H9 (cell line): ENCODE results near the gene ACSL3. TPM values are rescaled to one million over a fixed set of nuclear protein-coding genes. Genes with fewer than 3 reads are reported as not detected.

ENCODE experiments used
- DNase-seq: peaks from one replicate; pipeline ENCODE4 v3.0.0-alpha.2; 2017
- H2AFZ ChIP-seq: one replicate; pipeline ENCODE4 v1.6.1; 2013; ENCODE audit warnings: mild to moderate bottlenecking, low read length, control low read depth, moderate library complexity
- H2AK5ac ChIP-seq: 2 replicates; pipeline ENCODE4 v1.6.1; 2013; ENCODE audit warnings: low read length, control low read depth, mixed read lengths; ENCODE audit not compliant: insufficient read length
- H2BK120ac ChIP-seq: one replicate; pipeline ENCODE4 v1.6.1; 2013; ENCODE audit warnings: low read depth, mild to moderate bottlenecking, low read length, control low read depth, inconsistent platforms; ENCODE audit not compliant: poor library complexity, severe bottlenecking
- H2BK12ac ChIP-seq: 2 replicates; pipeline ENCODE4 v1.6.1; 2013; ENCODE audit warnings: low read length, control low read depth, mixed read lengths, low read depth; ENCODE audit not compliant: insufficient read length
- H2BK15ac ChIP-seq: 2 replicates; pipeline ENCODE4 v1.6.1; 2013; ENCODE audit warnings: low read depth, low read length, control low read depth
- H2BK20ac ChIP-seq: one replicate; pipeline ENCODE4 v1.6.1; 2013; ENCODE audit warnings: low read depth, mild to moderate bottlenecking, low read length, control low read depth, inconsistent platforms; ENCODE audit not compliant: poor library complexity, severe bottlenecking
- H2BK5ac ChIP-seq: 2 replicates; pipeline ENCODE4 v1.6.1; 2013; ENCODE audit warnings: low read length, control low read depth, mixed read lengths; ENCODE audit not compliant: insufficient read length
- H3K14ac ChIP-seq: 2 replicates; pipeline ENCODE4 v1.6.1; 2013; ENCODE audit warnings: low read length, control low read depth; ENCODE audit not compliant: insufficient read depth
- H3K18ac ChIP-seq: 2 replicates; pipeline ENCODE4 v1.6.1; 2013; ENCODE audit warnings: low read depth, mild to moderate bottlenecking, mixed read lengths, low read length, control low read depth; ENCODE audit not compliant: insufficient read length
- H3K23ac ChIP-seq: 2 replicates; pipeline ENCODE4 v1.6.1; 2013; ENCODE audit warnings: low read length, control low read depth, mixed read lengths, low read depth; ENCODE audit not compliant: insufficient read length
- H3K23me2 ChIP-seq: 2 replicates; pipeline ENCODE4 v1.6.1; 2013; ENCODE audit warnings: low read depth, mild to moderate bottlenecking, mixed read lengths, low read length, control low read depth; ENCODE audit not compliant: insufficient read length, poor library complexity, severe bottlenecking
- H3K27ac ChIP-seq: 2 replicates; pipeline ENCODE4 v1.5.1; 2013; ENCODE audit warnings: low read length, control low read depth, mixed read lengths, low read depth; ENCODE audit not compliant: insufficient read length
- H3K27me3 ChIP-seq: 2 replicates; pipeline ENCODE4 v1.6.1; 2013; ENCODE audit warnings: low read length, control low read depth, inconsistent platforms; ENCODE audit not compliant: insufficient read depth
- H3K4ac ChIP-seq: 2 replicates; pipeline ENCODE4 v1.6.1; 2013; ENCODE audit warnings: low read depth, mild to moderate bottlenecking, control low read depth, inconsistent platforms, low read length, moderate library complexity
- H3K4me1 ChIP-seq: 2 replicates; pipeline ENCODE4 v1.6.1; 2013; ENCODE audit warnings: low read length, control low read depth, inconsistent platforms; ENCODE audit not compliant: insufficient read depth
- H3K4me2 ChIP-seq: 2 replicates; pipeline ENCODE4 v1.6.1; 2013; ENCODE audit warnings: low read length, control low read depth, mixed read lengths; ENCODE audit not compliant: insufficient read length, insufficient read depth
- H3K56ac ChIP-seq: 2 replicates; pipeline ENCODE4 v1.6.1; 2013; ENCODE audit warnings: low read depth, mild to moderate bottlenecking, mixed read lengths, low read length, control low read depth; ENCODE audit not compliant: insufficient read length
- H3K79me1 ChIP-seq: 2 replicates; pipeline ENCODE4 v1.6.1; 2013; ENCODE audit warnings: low read depth, mild to moderate bottlenecking, moderate library complexity, low read length, control low read depth, inconsistent platforms; ENCODE audit not compliant: insufficient read depth, poor library complexity, severe bottlenecking
- H3K79me2 ChIP-seq: 2 replicates; pipeline ENCODE4 v1.6.1; 2013; ENCODE audit warnings: low read length, control low read depth, inconsistent platforms; ENCODE audit not compliant: insufficient read depth
- H3K9ac ChIP-seq: 2 replicates; pipeline ENCODE4 v1.6.1; 2013; ENCODE audit warnings: low read length, control low read depth, mixed read lengths; ENCODE audit not compliant: insufficient read length; ENCODE audit errors: extremely low read depth
- H3K9me3 ChIP-seq: one replicate; pipeline ENCODE4 v1.6.1; 2013; ENCODE audit warnings: low read depth, low read length, inconsistent platforms; ENCODE audit not compliant: control insufficient read depth
- H3T11ph ChIP-seq: one replicate; pipeline ENCODE4 v1.6.1; 2013; ENCODE audit warnings: mild to moderate bottlenecking, low read length, control low read depth, inconsistent platforms
- H4K20me1 ChIP-seq: one replicate; pipeline ENCODE4 v1.6.1; 2013; ENCODE audit not compliant: control insufficient read depth, insufficient read length, insufficient read depth
- H4K5ac ChIP-seq: 2 replicates; pipeline ENCODE4 v1.6.1; 2013; ENCODE audit warnings: low read depth, mild to moderate bottlenecking, mixed read lengths, low read length, control low read depth; ENCODE audit not compliant: insufficient read length
- H4K8ac ChIP-seq: replicated peaks from 2 replicates; pipeline ENCODE4 v1.6.1; 2013; ENCODE audit warnings: low read length, control low read depth, mixed read lengths, low read depth; ENCODE audit not compliant: insufficient read length
- H4K91ac ChIP-seq: 2 replicates; pipeline ENCODE4 v1.6.1; 2013; ENCODE audit warnings: low read depth, mild to moderate bottlenecking, moderate library complexity, mixed read lengths, low read length, control low read depth; ENCODE audit not compliant: insufficient read length
- H3K27ac Mint-ChIP-seq, 3 experiments: 2 replicates in 2 of 3; 3 replicates in 1 of 3; pipeline ENCODE4 v1.8.0; 2020 to 2021; ENCODE audit warnings: mixed read lengths in 3 of 3, mild to moderate bottlenecking in 1 of 3, moderate library complexity in 1 of 3
- H3K27me3 Mint-ChIP-seq: 2 replicates; pipeline ENCODE4 v1.8.0; 2021; ENCODE audit warnings: low read depth, mild to moderate bottlenecking, moderate library complexity, mixed read lengths
- H3K36me3 Mint-ChIP-seq, 3 experiments: 2 replicates in 2 of 3; 3 replicates in 1 of 3; pipeline ENCODE4 v1.8.0; 2020 to 2021; ENCODE audit warnings: low read depth in 3 of 3, mixed read lengths in 3 of 3; ENCODE audit not compliant: insufficient read depth in 1 of 3
- H3K4me1 Mint-ChIP-seq, 2 experiments: 2 replicates each; pipeline ENCODE4 v1.8.0; 2020; ENCODE audit warnings: mixed read lengths in 2 of 2
- H3K4me3 Mint-ChIP-seq, 2 experiments: 2 replicates in 1 of 2; 3 replicates in 1 of 2; pipeline ENCODE4 v1.8.0; 2020 to 2021; ENCODE audit warnings: mild to moderate bottlenecking in 2 of 2, mixed read lengths in 2 of 2, moderate library complexity in 1 of 2
- H3K9me3 Mint-ChIP-seq, 2 experiments: 2 replicates in 1 of 2; 3 replicates in 1 of 2; pipeline ENCODE4 v1.8.0; 2020; ENCODE audit warnings: mild to moderate bottlenecking in 2 of 2, mixed read lengths in 2 of 2, moderate library complexity in 1 of 2
- WGBS: extraction: QIAGEN DNeasy Blood & Tissue Kit; methylation state at CpG from one replicate; pipeline ENCODE4 v1.1.7; 2013; ENCODE audit warnings: missing lambda C conversion rate, low lambda C conversion rate, mixed read lengths; ENCODE audit not compliant: insufficient read length; ENCODE audit errors: extremely low coverage; 5-methylcytosine and 5-hydroxymethylcytosine counted together
- total RNA-seq: library from RNA; stranded (reverse); gene quantifications from 2 replicates; pipeline ENCODE4 v1.2.1, GENCODE V29; 2021
- TF ChIP-seq, protein P1 (sequence below): fragments of 200-600 bp; sonication (generic); conservative IDR thresholded peaks from 3 replicates; pipeline ENCODE4 v1.8.0; 2021; ENCODE audit warnings: antibody characterized with exemption, mild to moderate bottlenecking

The ACSL3 gene
- total RNA-seq, 1 experiment from 2014 or later: 60.9 TPM

GRCh38 chr2:222984908-222985307 is 124.1 kb downstream of the ACSL3 start:
- no peak overlapping the region for H3K4ac ChIP-seq
- H3T11ph ChIP-seq: no peak overlapping the region
- no peak overlapping the region for H2BK20ac ChIP-seq
- H2BK15ac ChIP-seq: no peak overlapping the region
- peaks cover 4% of the 10 kb centered on the region for H3K27me3 Mint-ChIP-seq
- H3K9me3 ChIP-seq: peaks cover 9% of the 10 kb centered on the region
- no peak overlapping the region for H2AFZ ChIP-seq
- no peak overlapping the region for H3K14ac ChIP-seq
- no peak overlapping the region for H4K8ac ChIP-seq
- no peak for DNase-seq
- H3K9me3 Mint-ChIP-seq: peaks cover 46 to 53% of the 10 kb centered on the region in 2 experiments
- H3K27ac ChIP-seq: no peak overlapping the region
- H2BK12ac ChIP-seq: no peak overlapping the region
- H3K36me3 Mint-ChIP-seq: peaks cover 20 to 59% (median 37%) of the 10 kb centered on the region in 3 experiments
- H4K5ac ChIP-seq: no peak overlapping the region
- no peak overlapping the region for H2AK5ac ChIP-seq
- peaks cover 6% of the 10 kb centered on the region; the same call in 1 of the 2 replicates for H3K4me1 ChIP-seq
- peaks cover 12 to 13% of the 10 kb centered on the region in 2 experiments for H3K4me1 Mint-ChIP-seq
- no peak overlapping the region for H2BK5ac ChIP-seq
- H3K4me3 Mint-ChIP-seq: no peak overlapping the region
- no peak overlapping the region for H3K4me2 ChIP-seq
- H3K23ac ChIP-seq: no peak overlapping the region
- no peak overlapping the region for H3K27ac Mint-ChIP-seq
- no peaks in the 10 kb centered on the region for H3K79me2 ChIP-seq
- no peak overlapping the region for H3K9ac ChIP-seq
- H3K56ac ChIP-seq: no peak overlapping the region
- no peak overlapping the region for H2BK120ac ChIP-seq
- H3K23me2 ChIP-seq: no peaks in the 10 kb centered on the region
- H3K79me1 ChIP-seq: no peaks in the 10 kb centered on the region
- H3K18ac ChIP-seq: no peak overlapping the region
- no CpG with 5 or more reads among the region's 2 CpGs for whole genome bisulfite sequencing
- no peak overlapping the region for H4K91ac ChIP-seq
- TF ChIP-seq, protein P1, sequence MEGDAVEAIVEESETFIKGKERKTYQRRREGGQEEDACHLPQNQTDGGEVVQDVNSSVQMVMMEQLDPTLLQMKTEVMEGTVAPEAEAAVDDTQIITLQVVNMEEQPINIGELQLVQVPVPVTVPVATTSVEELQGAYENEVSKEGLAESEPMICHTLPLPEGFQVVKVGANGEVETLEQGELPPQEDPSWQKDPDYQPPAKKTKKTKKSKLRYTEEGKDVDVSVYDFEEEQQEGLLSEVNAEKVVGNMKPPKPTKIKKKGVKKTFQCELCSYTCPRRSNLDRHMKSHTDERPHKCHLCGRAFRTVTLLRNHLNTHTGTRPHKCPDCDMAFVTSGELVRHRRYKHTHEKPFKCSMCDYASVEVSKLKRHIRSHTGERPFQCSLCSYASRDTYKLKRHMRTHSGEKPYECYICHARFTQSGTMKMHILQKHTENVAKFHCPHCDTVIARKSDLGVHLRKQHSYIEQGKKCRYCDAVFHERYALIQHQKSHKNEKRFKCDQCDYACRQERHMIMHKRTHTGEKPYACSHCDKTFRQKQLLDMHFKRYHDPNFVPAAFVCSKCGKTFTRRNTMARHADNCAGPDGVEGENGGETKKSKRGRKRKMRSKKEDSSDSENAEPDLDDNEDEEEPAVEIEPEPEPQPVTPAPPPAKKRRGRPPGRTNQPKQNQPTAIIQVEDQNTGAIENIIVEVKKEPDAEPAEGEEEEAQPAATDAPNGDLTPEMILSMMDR: no peak
- H3K27me3 ChIP-seq: no peaks in the 10 kb centered on the region; the same call in 1 of the 2 replicates
- H4K20me1 ChIP-seq: no peaks in the 10 kb centered on the region
